Limb (tissue), 2 donors: ENCODE data around the gene IGLL5.
"Not testable (repeated sequence)": the region's sequence is repeated elsewhere in the genome, so short reads cannot be mapped to it uniquely, and the experiment has no call there.

ENCODE experiments used
- DNase-seq, 2 donors: peaks; one replicate each; pipeline ENCODE4 v3.0.0-alpha.2; 2016; ENCODE audit errors: extremely low spot score in 2 of 2

The IGLL5 gene

DNA sequence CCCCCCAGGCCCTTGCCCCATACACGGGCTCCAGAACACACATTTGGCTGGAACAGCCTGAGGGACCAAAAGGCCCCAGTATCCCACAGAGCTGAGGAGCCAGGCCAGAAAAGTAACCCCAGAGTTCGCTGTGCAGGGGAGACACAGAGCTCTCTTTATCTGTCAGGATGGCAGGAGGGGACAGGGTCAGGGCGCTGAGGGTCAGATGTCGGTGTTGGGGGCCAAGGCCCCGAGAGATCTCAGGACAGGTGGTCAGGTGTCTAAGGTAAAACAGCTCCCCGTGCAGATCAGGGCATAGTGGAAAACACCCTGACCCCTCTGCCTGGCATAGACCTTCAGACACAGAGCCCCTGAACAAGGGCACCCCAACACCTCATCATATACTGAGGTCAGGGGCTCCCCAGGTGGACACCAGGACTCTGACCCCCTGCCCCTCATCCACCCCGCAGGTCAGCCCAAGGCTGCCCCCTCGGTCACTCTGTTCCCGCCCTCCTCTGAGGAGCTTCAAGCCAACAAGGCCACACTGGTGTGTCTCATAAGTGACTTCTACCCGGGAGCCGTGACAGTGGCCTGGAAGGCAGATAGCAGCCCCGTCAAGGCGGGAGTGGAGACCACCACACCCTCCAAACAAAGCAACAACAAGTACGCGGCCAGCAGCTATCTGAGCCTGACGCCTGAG lies 13.1 kb downstream of the IGLL5 start:
- not testable (repeated sequence) for DNase-seq

DNA sequence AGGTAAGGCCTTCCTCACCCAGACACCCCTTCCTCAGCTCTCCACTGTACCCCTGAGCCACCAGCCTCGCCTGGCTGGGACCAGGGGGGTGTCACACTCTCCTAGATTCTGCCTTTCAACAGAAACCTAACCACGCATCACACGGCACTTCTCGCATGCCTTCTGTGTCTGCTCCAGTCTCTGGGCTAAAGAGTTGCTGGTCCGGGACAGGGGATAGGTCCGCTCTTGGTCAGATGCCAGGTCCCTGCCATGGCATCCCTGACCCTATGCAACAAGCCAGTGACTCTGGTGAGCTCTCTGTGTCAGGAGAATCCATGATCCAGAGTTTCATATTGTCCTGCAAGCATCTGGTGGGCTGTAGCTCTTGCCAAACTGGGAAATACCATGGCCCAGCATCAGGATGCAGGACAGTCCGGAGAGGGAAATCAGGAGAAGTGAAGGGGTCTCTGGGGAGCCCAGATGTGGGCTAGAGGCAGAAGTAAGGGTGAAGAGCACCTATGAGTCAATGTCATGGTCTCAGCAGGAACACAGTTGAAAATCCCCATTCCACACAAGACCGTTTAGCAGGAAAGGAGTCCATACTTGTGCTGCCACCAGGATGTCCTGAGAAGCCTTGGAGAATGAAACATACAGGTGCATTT lies 14.1 kb downstream of the IGLL5 start:
- no peak for DNase-seq

DNA sequence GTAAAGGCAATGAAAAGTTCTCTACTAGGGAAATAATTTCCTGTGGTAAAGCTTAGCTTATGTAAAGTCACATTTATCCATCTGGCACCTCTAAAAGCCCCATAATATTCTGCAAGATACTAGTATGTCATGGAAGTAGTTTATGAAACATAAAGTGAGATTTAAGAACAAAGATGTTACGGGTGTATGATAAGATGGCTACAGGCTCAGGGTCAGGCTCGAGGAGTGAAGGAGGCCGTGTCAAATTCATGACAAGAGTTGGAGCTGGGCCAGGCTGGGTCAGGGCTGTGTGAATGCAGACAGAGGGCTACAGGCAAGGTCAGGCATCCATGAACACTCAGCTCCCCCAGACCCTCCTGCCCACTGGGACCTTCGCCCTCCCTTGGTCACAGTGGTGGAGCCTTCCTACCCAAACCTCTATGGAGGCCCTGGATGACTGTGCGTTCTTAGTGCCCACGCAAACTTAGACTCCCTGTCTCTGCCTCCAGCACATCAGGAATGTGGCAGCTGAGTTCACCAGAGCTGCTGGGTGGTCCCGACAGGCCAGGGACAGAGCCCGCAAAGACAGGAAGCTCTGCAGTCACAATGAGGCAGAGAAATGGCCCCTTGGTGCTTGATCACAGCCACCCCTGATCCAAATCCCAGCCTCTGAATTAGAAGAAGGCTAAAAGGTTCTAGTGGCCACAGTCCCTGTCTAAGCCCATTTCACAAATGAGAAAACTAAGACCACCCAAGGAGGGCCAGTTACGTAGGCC lies 14.8 kb downstream of the IGLL5 start:
- DNase-seq, result no peak

DNA sequence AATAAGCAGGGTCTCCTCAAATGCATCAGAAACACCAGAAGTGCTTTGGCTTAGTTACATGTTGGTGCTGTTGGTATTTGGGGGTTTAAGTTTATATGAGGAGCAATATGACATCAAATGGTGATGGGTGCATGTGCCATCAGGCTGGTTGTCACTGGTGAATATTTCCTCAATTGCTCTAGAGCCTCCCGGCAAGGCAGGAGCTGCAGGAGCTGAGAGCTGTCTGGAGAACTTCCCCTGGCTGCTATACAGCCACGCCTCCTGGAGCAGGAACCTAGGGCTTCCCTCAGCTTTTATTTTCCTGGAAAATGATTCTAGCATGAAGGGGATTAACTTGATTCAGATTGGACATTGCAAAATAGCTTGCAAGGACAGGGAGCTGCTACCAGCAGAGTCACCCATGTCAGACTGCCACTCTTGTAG lies 15.8 kb downstream of the IGLL5 start:
- no peak for DNase-seq

DNA sequence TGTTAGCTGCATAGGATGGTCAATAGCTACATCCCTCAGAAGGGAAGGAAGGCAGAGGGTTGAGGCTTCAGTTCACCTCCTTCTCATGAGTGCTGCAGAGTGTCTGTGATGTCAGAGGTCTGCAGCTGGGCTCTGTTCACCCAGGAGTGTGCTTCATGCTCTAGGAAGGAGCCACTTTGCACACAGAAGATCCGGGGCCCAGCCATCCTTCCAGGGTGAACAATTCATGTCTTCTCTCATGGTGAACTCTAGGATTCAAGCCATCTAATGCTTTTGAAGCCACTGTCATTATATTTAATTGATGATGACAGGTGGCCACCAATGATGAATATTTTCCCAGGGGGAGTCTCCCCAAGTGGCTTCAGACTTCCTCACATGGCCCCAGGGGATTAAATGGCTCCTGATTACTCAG lies 16.2 kb downstream of the IGLL5 start:
- not testable (repeated sequence) for DNase-seq

DNA sequence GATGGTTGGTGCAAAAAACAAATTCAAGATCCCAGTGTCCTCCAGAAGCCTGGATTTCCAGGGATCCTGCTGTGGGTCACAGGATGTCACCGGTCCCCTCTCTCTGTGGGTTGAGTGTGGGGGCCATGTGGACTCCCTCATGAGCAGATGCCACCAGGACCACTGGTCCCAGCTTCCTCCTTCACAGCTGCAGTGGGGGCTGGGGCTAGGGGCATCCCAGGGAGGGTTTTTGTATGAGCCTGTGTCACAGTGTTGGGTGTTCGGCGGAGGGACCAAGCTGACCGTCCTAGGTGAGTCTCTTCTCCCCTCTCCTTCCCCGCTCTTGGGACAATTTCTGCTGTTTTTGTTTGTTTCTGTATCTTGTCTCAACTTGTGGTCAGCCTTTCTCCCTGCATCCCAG lies 17.1 kb downstream of the IGLL5 start:
- DNase-seq, result not testable (repeated sequence)

DNA sequence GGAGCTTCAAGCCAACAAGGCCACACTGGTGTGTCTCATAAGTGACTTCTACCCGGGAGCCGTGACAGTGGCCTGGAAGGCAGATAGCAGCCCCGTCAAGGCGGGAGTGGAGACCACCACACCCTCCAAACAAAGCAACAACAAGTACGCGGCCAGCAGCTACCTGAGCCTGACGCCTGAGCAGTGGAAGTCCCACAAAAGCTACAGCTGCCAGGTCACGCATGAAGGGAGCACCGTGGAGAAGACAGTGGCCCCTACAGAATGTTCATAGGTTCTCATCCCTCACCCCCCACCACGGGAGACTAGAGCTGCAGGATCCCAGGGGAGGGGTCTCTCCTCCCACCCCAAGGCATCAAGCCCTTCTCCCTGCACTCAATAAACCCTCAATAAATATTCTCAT lies 18.8 kb downstream of the IGLL5 start:
- DNase-seq, result not testable (repeated sequence)

DNA sequence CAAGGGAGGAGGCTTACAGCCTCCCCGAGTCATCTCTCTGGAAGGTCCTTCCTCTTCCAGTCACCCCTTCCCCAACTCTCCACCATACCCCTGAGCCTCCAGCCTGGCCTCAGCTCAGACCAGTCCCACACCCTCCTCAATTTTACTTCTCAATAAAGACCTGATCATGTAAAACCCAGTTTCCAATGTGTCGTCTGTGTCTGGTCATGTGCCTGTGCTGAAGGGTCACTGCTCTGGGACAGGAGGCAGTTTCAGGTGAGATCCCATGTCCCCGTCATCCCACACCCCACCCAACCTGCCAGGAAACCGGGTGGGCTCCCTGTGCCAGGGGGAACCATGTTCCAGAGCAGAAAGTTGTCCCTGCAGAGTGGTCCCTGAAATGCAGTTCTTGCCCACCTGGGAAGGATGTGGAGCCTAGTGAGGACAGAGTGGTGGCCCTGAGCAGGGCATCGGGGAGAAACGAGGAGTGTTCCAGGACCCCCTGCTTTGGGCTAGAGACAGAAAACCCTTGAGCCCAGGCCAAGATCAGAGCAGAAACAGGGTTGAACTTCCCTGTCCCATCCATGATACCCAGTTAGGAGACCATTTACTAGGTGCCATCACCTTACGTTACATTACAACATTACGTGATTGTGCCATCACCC lies 19.4 kb downstream of the IGLL5 start:
- DNase-seq, result no peak

DNA sequence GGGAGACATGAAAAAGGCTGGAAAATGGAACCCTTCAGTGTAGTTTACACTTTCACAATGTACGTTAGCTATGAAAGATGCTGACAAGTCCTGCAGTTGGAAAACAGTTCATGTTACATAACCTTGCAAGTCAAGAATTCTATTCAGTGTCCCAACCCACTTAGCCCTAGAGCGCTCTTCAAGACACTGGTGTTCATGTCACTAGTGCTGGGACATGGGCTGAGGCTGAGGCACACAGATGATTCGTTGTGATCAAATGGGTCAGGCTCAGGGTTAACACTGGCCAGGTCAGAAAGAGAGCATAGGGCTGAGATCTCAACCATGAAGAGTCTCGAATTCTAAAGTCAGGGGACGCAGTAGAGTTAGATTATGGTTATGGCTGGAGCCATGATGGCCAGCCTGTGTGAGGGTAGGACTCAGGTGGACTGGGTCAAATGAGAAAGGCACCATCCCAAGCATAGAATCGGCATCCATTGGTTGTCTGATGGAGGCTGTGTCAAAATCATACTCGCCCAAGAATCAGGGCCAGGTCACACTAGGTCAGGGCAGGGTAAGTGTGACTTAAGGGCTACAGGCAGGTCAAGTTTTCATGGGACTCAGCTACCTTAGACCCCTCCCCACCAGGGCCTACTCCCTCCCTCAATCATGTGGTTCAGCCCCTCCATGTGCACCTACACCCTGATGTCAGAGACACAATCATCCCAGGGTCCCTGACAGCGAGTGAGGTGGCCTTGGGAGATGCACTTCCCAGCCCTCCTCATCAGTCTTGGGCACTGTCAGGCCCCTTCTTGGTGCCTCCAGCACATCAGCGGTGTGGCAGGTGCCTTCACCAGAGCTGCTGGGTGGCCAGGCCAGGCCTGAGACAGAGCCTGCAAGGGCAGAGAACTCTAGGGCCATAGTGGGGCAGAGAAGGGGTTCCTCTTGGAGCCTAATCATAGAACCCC lies 20.2 kb downstream of the IGLL5 start:
- no peak for DNase-seq

DNA sequence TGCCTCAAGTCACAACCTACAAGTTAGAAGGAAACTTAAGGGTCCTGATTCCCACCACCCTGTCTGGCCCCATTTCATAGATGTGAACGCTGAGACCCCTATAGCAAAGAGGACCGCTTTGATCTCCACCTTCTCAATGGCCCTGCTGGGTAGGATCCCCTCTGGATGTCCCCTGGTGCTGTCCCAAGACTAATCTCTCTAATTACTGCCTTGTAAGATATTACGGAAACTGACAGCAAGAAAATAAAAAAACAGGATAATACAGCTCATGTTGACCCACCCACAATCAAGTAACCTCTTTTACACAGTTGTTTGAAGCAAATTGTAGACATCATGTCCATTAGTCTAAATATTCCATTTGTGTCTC lies 20.9 kb downstream of the IGLL5 start:
- no peak for DNase-seq

DNA sequence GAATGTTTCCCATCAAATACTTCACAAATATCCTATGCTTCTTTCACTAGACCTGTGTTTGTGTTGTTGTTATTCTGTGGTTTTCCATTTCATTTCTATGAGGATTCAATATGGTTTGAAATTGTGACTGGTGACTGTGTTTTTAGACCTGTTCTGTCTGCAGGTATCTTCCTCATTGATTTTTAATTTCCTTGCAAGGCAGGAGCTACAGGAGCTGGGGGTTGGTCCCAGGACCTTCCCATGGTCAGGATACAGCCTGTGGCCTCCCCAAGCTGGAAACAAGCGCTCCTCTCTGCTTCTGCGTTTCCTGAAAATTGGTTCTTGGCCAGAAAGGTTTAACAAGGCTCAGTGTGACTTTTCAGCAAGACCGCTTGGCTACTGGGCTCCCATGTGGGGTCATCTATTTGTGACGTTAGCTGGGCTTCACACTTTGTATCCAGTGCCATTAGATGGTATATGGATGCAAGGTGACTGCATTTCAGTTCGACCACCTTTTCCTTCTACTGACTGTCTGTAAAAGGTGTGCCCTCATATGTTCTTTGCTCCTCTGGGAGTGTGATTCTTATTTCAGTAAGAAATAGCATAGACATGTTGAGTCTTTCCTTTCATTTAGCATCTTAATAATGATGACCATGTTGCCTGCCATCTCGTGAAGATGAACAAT lies 21.5 kb downstream of the IGLL5 start:
- DNase-seq, result no peak

DNA sequence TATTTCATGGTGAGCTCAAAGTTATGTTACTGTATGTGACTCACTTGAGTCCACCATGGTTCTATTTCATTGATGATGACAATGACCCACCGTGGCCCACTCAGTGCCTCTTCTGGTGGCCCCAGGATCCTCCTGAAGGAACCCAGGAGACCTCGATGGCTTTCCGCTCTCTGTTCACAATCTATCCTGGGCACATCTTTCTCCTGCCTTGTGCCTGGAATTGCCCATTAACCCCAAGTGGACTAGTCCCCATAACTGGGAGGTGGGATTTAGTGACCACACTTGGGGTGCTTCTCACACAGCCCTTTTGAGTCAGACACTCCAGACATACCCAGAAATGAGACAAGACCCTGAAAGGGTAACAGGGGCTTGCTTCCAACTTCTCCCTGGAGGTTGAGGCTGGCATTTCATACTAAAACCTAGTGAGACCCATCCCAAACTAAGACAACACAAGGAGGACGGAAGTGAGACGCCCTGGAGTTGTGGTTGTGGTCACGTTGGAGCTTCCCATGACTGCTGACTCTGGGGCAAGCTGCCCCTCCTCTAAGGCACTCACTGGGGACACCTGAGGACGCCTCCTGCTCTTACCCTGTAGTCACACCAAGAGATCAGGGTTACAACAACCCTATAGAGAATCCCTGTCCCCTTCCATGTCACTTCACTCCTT lies 22.1 kb downstream of the IGLL5 start:
- DNase-seq, result no peak

DNA sequence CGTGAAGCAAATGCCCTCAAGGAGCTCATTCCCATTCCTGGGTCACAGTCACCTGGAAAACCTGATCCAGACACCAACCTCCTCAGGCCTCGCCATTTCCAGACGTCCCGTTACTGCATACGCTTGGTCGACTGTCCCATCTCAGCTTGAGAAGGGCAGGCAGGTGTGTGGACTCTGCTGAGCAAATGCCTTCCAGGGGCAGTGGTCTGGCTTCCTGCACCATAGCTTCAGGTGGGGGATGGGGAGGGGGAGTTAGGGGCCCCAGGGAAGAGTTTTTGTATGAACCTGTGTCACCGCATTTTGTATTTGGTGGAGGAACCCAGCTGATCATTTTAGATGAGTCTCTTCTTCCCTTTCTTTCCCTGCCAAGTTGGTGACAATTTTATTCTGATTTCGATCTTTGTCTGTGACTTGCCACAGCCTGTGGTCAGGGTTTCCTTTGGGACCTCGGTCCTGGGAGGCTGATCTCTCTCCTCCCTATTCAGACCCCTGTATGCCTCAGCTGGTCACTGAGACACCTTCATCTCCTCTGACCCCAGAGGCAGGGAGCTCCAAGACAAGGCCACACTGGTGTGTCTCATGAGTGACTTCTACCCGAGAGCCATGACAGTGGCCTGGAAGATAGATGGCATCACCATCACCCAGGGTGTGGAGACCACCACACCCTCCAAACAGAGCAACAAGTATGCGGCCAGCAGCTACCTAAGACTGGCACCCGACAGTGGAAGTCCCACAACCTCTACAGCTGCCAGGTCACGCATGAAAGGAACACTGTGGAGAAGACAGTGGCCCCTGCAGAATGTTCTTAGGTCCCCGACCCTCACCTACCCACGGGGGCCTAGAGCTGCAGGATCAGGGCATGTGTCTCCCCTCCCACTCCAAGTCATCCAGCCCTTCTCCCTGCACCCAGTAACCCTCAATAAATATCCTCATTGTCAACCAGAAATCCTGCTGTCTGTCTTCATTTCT lies 22.9 kb downstream of the IGLL5 start:
- no peak for DNase-seq

DNA sequence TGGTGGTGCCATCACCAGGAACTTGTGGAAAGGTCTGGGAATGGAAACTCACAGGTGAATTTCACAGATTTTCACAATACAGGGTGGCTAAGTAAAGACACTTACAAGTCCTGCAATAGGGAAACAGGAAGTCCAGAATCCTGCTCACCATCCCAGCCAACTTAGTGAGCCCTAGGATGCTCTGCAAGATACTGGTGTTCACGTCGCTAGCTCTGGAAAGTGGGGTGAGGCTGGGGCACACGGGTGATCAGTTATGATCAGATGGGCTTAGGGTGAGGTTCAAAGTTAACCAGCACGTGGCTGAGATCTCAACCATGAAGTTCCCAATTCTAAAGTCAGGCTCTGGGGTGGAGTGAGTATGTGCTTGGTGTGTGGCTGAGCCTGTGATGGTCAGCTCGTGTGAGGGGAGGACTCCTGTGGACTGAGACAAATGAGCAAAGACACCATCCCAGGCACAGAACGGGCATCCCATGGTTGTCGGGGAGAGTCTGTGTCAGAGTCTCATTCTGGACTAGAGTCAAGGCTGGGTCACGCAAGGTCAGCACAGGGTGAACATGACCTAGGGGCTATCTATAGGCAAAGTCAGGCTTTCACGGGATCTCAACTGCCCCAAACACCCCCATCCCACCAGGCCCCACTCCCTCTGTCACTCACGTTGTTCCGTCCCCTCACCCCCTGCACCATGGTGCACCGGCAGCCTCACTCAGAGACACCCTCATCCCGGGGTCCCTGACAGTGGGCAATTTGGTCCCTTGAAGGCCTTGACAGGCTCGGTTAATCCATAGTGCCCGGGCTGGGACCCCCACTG lies 23.9 kb downstream of the IGLL5 start:
- no peak for DNase-seq

DNA sequence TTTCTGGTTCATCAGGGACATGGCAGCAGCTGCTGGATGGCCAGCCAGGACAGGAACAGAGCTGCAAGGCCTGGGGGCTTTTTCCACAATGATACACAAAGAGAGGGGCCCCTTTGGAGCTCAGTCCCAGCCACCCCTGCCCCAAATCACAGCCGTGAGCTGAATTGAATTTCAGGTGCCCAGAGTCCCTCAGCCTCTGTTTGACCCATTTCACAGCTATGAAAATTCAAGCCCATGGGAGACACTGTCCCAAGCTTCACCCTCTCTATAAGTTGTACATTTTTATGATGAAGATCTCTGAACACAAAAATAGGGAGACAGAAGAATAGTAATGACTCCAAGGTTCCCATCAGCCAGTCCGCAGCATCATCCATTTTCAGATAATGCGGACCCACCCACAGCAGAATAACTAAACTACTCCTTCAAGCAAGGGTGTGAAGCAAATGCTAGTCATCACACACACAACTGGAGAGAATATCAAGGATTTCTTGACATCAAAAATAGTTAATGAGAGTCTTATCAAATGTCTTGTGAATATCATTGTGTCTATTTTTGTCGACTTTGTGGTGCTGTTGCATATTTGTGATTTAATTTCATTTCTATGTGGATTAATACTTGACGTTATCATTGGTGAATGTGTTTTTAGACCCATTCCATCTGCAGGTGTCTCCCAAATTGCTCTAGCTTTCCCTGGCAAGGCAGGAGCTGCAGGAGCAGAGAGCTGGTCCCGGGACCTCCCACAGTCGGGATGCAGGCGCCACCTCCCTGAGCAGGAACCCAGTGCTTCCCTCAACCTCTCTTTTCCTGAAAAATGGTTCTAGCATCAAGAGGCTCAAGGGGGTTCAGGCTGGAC lies 24.7 kb downstream of the IGLL5 start:
- DNase-seq, result no peak

DNA sequence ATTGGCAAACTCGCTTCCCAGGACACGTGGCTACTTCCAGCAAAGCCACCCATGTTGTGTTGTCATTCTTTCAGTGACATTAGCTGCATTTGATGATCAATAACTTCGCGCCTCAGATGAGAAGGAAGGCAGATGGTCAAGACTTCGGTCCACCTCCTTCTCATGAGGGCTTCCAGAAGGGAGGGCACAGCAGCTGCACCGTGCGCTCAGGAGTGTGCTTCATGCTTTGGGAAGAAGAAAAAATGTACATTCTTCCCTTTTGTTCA lies 25.3 kb downstream of the IGLL5 start:
- no peak for DNase-seq

DNA sequence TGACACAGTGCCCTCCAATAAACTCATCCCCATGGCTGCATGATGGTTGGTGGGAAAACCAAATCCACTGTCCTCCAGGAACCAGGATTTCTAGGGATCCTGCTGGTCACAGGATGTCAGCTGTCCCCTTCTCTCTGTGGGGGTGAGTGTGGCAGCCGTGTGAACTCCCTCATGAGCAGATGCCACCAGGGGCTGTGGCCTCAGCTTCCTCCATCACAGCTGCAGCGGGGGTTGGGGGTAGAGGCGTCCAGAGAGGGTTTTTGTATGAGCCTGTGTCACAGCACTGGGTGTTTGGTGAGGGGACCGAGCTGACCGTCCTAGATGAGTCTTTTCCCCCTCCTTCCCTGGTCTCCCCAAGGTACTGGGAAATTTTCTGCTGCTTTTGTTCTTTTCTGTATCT lies 26.4 kb downstream of the IGLL5 start:
- no peak for DNase-seq
